Right ventricle myocardium inferior (tissue), 1 donor: Measurements from ENCODE around the gene FBLN1. TPM values are rescaled to one million over a fixed set of nuclear protein-coding genes. Genes with fewer than 3 reads are reported as not detected.
A peak's percentile ranks its signal among the peaks of the same experiment; 100 is the strongest.

Experiments used
- ATAC-seq: fragments of 200-7000 bp; cut with Tn5 transposase; one replicate; pipeline ENCODE4 v1.9.1; 2020; ENCODE audit warnings: mild to moderate bottlenecking, moderate library complexity
- DNase-seq: peaks from one replicate; pipeline ENCODE4 v3.0.0; 2021; ENCODE audit errors: missing footprints
- intact Hi-C: fragments of 100-400 bp; cut with DNase I; formaldehyde crosslinking; loops from one replicate; pipeline ENCODE4 v1.11.0; 2022
- total RNA-seq: library from RNA; stranded (reverse); fragmentation: NEBNext Ultra II Directional; extraction: Animal tissue kit (Norgen Biotek cat#: 25700); gene quantifications from one replicate; pipeline ENCODE4 v1.2.1, GENCODE V29; 2021
- donor health status: DM: no; HTN: yes; CAD: no; lungs with severe emphysema.

The FBLN1 gene
- total RNA-seq, 1 donor from 2014 or later: 113 TPM

GRCh38 chr22:45636683-45637082, 134.0 kb downstream of the FBLN1 start:
- intact Hi-C loops: no loop called here
- ATAC-seq (no peak), DNase-seq (no peak)

GRCh38 chr22:45638197-45638596, 135.5 kb downstream of the FBLN1 start:
- no peak for DNase-seq
- no peak for ATAC-seq
- intact Hi-C loops: no loop called here

GRCh38 chr22:45638834-45639746, 136.4 kb downstream of the FBLN1 start:
- intact Hi-C loops: no loop called here
- DNase-seq (no peak), ATAC-seq (peak; percentile 35)

- intact Hi-C loops: no loop called here
- DNase-seq: no peak
- ATAC-seq: no peak
Observed at GRCh38 chr22:45639747-45640102, 137.0 kb downstream of the FBLN1 start.

- intact Hi-C loops: no loop called here
- ATAC-seq (peak; percentile 69), DNase-seq (no peak)
Observed at GRCh38 chr22:45640291-45640940, 137.7 kb downstream of the FBLN1 start.

- DNase-seq (no peak), ATAC-seq (peak; percentile 3)
- intact Hi-C loops: no loop called here
Observed at GRCh38 chr22:45640941-45641621, 138.4 kb downstream of the FBLN1 start.

- intact Hi-C loops: no loop called here
- no peak for DNase-seq
- ATAC-seq: no peak
Observed at GRCh38 chr22:45642986-45643385, 140.3 kb downstream of the FBLN1 start.

- intact Hi-C loops: loop anchor here (2.0 to 5.0 kb wide), 2 partner anchors 66 to 218 kb away; no protein-coding TSS in a partner anchor
- DNase-seq (no peak), ATAC-seq (no peak)
Observed at GRCh38 chr22:45644714-45645113, 142.0 kb downstream of the FBLN1 start.

GRCh38 chr22:45645150-45645525, 142.5 kb downstream of the FBLN1 start:
- intact Hi-C loops: loop anchor here (2.0 to 5.0 kb wide), 2 partner anchors 66 to 217 kb away; no protein-coding TSS in a partner anchor
- no peak for DNase-seq
- ATAC-seq: no peak

- intact Hi-C loops: loop anchor here (2.0 to 5.0 kb wide), 2 partner anchors 67 to 217 kb away; no protein-coding TSS in a partner anchor
- ATAC-seq: peak; percentile 87
- DNase-seq: peak; percentile 80
Observed at GRCh38 chr22:45645526-45646414, 143.1 kb downstream of the FBLN1 start.

GRCh38 chr22:45647532-45648225, 145.0 kb downstream of the FBLN1 start:
- no peak for DNase-seq
- no peak for ATAC-seq
- intact Hi-C loops: loop anchor here (5.0 kb wide), 1 partner anchor 215 kb away; no protein-coding TSS in a partner anchor

- ATAC-seq (no peak), DNase-seq (no peak)
- intact Hi-C loops: loop anchor here (5.0 kb wide), 1 partner anchor 214 kb away; no protein-coding TSS in a partner anchor
Observed at GRCh38 chr22:45648301-45649117, 145.8 kb downstream of the FBLN1 start.

GRCh38 chr22:45649809-45650208, 147.1 kb downstream of the FBLN1 start:
- intact Hi-C loops: loop anchor here (5.0 kb wide), 1 partner anchor 212 kb away; no protein-coding TSS in a partner anchor
- DNase-seq: no peak
- ATAC-seq: no peak

GRCh38 chr22:45650721-45651120, 148.0 kb downstream of the FBLN1 start:
- DNase-seq (no peak), ATAC-seq (no peak)
- intact Hi-C loops: no loop called here
